ENCODE measurements around the gene RFTN1. TPM values are rescaled to one million over a fixed set of nuclear protein-coding genes. Genes with fewer than 3 reads are reported as not detected.

Gene RFTN1
- total RNA-seq, 1 donor from 2014 or later: 21.4 TPM

- no peak for DNase-seq (ENCODE audit: low read depth in 2 of 2)
Observed at GRCh38 chr3:16307832-16308531, 205.5 kb downstream of the RFTN1 start.

DNA sequence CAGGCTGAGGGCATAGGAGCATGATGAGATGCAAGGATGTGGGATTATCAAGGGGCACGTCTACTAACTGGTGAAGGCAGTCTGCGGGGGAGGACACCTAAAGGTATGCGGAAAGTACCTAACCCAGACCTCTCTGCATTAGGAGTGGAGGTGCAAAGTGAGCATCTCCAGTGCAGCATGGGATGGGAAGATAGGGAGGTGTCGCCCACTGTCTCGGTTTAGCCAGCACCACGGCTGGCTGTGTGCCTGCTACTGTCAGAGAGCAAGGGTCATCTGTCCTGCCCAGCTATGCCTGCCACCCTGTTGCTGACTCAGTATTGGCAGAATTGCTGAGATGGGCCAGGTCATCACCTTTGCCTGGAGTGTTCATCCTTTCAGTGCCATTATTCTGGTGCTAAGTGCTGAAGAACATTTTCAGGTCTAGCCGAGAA, 208.4 kb downstream of the RFTN1 start:
- DNase-seq (ENCODE audit: low read depth in 2 of 2): no peak

- DNase-seq (ENCODE audit: low read depth in 2 of 2): no peak
Observed at GRCh38 chr3:16304061-16305010, 209.2 kb downstream of the RFTN1 start.

DNA sequence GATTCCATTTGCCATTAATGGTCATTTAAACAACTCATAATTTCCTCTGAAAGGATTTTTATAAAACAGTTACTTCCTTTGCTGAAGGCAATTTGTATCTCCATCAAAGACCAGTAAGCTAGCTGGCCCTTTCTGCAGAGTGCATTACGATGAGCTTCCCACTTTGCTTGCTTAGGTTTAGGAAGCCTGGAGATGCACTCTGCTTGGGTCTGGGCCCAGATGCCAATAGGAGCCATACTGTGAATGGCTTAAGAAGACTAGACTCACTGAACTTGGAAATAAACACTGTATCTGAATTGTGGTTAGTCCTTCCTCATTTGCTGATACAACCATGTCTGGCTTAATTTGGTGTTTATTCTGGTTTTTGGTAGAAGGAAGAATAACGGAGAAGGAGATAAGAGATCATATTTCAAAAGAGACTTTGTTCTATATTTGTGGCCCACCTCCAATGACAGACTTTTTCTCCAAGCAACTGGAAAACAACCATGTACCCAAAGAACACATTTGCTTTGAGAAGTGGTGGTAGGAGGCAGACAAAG, 210.4 kb downstream of the RFTN1 start:
- no peak for DNase-seq (ENCODE audit: low read depth in 2 of 2)

- no peak for DNase-seq (ENCODE audit: low read depth in 2 of 2)
Observed at GRCh38 chr3:16302082-16302631, 211.3 kb downstream of the RFTN1 start.

DNA sequence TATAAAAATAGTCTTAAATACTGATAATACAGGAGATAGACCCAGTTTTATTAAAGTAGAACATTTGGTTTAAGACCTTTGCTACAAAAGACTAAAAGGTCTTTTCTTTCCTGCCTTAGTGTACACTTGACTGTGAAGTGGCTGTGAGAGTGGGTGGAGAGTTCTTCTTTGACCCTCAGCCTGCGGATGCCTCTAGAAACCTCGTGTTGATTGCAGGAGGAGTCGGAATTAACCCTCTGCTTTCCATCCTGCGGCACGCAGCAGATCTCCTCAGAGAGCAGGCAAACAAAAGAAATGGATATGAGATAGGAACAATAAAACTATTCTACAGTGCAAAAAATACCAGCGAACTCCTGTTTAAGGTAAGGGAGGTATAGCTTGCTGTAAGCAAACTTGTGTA, 212.0 kb downstream of the RFTN1 start:
- no peak for DNase-seq (ENCODE audit: low read depth in 2 of 2)

DNA sequence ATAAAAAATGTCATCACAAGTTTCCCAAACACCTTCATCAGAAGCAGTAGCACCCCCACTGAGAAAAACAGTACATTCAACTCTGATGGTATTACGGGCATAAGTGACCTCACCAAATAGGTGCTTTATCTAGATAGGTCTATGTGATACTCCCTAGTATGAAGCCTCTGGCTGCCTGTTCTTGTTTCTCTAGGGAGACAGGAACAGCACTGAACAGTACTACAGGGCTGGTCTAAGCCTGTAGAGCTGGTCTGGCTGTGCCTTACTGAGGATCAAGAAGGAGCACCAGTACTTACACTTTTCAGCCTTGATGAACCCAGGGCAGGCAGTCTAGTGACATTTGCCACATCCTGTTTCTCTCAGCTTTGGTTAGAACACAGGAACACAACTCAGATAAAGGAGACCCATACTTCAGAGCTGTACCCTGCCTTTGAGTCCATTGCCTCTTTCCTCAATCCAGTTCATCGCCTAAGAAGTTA, 212.6 kb downstream of the RFTN1 start:
- DNase-seq (ENCODE audit: low read depth in 2 of 2): no peak

GRCh38 chr3:16300307-16300706, 213.2 kb downstream of the RFTN1 start:
- DNase-seq (ENCODE audit: low read depth in 2 of 2): no peak

GRCh38 chr3:16299746-16300145, 213.8 kb downstream of the RFTN1 start:
- no peak for DNase-seq (ENCODE audit: low read depth in 2 of 2)

DNA sequence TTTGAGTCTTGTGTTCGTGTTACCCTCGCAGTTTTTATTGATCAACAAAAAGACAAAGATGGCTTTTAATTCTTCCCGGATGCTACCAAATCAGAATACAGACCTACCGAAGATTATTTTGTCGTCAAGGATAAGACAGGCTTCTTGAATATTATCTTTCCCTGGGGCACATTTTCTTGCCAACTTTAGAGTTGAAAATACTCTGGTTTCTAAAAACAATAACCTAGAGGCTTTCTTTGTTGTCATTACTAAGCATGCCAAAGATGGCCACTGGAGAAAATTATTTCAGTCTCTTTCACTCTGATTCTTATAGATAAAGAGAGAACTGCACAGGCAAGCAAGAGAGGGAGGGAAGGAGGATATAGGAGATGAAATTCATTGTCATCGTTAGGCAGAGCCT, 214.6 kb downstream of the RFTN1 start:
- no peak for DNase-seq (ENCODE audit: low read depth in 2 of 2)

DNA sequence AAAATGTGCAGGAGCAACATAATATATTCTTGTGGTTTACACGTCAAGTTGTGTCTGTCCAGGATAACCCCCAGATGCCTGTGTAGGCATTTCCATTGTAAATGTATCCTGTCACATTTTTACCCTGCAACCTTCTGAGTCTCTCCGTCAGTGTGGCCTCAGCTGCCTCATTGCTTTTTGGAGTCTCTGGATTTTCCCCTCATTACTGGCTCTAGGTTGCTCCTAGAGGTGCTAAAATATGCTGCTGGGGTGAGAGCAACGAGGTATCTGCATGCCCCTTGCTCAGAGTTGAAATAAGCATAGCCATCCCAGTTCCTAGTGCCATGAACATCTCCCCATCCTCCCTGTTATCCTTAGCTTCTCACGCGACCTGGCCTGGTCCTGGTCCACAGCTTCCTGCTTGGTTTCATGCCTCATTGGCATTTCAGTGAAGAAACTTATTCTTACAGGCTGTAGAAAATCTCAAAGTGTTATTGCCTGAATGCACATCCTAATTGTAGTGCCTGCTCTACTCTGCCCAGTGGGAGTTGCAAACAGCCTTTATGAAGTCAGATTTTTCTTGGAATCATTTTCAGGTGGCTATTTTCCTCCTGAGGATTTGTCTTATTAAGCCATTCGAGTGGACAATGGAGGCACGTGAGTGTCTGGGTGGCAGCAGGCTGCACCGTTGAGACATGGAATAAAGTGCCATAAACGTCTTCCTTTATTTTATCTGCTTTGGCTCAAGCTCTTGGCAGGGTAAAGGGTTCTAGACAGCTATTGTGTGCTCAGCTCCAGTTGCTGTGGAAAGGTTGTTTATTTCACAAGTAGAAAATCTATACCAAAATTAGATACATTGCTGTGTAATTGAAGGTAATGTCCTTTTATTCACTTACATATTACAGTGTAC, 215.3 kb downstream of the RFTN1 start:
- no peak for DNase-seq (ENCODE audit: low read depth in 2 of 2)

GRCh38 chr3:16295298-16295890, 218.1 kb downstream of the RFTN1 start:
- no peak for DNase-seq (ENCODE audit: low read depth in 2 of 2)

- no peak for DNase-seq (ENCODE audit: low read depth in 2 of 2)
Observed at GRCh38 chr3:16294844-16295243, 218.7 kb downstream of the RFTN1 start.

GRCh38 chr3:16290827-16291196, 222.7 kb downstream of the RFTN1 start:
- DNase-seq (ENCODE audit: low read depth in 2 of 2): no peak

GRCh38 chr3:16290007-16290826, 223.3 kb downstream of the RFTN1 start:
- peak; percentile 63 to 76 for DNase-seq (ENCODE audit: low read depth in 2 of 2)

DNA sequence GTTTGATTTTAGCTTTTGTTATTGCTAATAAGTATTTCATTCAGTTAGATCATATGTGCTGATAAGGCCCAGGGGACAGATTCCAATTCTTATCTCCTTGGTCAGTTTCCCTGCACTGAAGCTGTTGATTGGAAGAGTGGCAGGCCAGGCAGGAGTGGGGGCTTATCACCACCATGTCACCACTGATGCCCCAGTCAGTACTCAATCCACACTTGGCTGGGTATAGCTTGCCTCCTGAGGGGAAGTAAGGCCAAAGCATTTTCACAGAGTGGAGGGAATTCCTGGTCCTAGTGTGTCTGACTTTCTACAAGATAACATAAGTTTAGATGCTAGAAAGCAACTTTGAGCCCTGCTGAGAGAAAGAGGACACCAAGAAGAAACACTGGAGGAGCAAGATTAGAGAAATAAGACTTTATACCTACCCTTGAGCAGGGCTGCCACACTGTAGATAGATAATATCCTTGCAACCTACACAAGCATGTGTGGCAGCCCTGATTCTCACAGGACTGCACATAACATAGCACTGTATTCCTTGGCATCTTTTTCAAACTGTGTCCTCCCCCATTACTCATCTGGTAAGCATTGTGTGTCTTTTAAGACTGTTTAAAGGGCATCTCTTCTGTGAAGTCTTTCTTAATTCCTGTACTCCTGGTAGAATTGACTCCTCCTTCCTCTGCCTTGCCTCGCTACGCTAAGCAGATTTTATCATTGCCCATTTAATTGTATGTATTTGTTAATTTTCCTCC, 224.2 kb downstream of the RFTN1 start:
- DNase-seq (ENCODE audit: low read depth in 2 of 2): no peak

DNA sequence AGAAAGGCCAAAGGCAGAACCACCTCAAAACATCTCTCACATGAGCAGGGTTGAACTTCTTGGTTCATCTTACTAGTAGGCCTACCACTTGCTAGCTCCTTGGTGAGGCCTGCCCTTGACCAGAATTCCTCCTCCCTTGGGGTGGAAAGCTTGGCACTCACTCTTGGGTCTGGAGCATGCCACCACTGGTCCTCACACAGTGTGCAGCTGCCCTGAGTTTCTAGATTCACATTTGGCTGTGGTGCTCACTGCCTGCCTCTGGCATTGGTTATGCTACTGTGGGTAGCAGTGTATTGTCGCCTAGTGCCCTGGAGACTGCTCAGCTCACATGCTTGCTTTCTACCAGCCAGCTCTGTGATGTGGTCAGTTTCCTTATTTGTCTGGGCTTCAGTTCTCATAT, 224.8 kb downstream of the RFTN1 start:
- no peak for DNase-seq (ENCODE audit: low read depth in 2 of 2)

- DNase-seq (ENCODE audit: low read depth in 2 of 2): no peak
Observed at GRCh38 chr3:16286751-16287543, 226.6 kb downstream of the RFTN1 start.
